H9 (cell line): ENCODE results near the gene LRRN4. TPM values are rescaled to one million over a fixed set of nuclear protein-coding genes. Genes with fewer than 3 reads are reported as not detected.

ENCODE experiments used
- DNase-seq: peaks from one replicate; pipeline ENCODE4 v3.0.0-alpha.2; 2017
- H2AFZ ChIP-seq: one replicate; pipeline ENCODE4 v1.6.1; 2013; ENCODE audit warnings: mild to moderate bottlenecking, low read length, control low read depth, moderate library complexity
- H2AK5ac ChIP-seq: 2 replicates; pipeline ENCODE4 v1.6.1; 2013; ENCODE audit warnings: low read length, control low read depth, mixed read lengths; ENCODE audit not compliant: insufficient read length
- H2BK120ac ChIP-seq: one replicate; pipeline ENCODE4 v1.6.1; 2013; ENCODE audit warnings: low read depth, mild to moderate bottlenecking, low read length, control low read depth, inconsistent platforms; ENCODE audit not compliant: poor library complexity, severe bottlenecking
- H2BK12ac ChIP-seq: 2 replicates; pipeline ENCODE4 v1.6.1; 2013; ENCODE audit warnings: low read length, control low read depth, mixed read lengths, low read depth; ENCODE audit not compliant: insufficient read length
- H2BK15ac ChIP-seq: 2 replicates; pipeline ENCODE4 v1.6.1; 2013; ENCODE audit warnings: low read depth, low read length, control low read depth
- H2BK20ac ChIP-seq: one replicate; pipeline ENCODE4 v1.6.1; 2013; ENCODE audit warnings: low read depth, mild to moderate bottlenecking, low read length, control low read depth, inconsistent platforms; ENCODE audit not compliant: poor library complexity, severe bottlenecking
- H2BK5ac ChIP-seq: 2 replicates; pipeline ENCODE4 v1.6.1; 2013; ENCODE audit warnings: low read length, control low read depth, mixed read lengths; ENCODE audit not compliant: insufficient read length
- H3K14ac ChIP-seq: 2 replicates; pipeline ENCODE4 v1.6.1; 2013; ENCODE audit warnings: low read length, control low read depth; ENCODE audit not compliant: insufficient read depth
- H3K18ac ChIP-seq: 2 replicates; pipeline ENCODE4 v1.6.1; 2013; ENCODE audit warnings: low read depth, mild to moderate bottlenecking, mixed read lengths, low read length, control low read depth; ENCODE audit not compliant: insufficient read length
- H3K23ac ChIP-seq: 2 replicates; pipeline ENCODE4 v1.6.1; 2013; ENCODE audit warnings: low read length, control low read depth, mixed read lengths, low read depth; ENCODE audit not compliant: insufficient read length
- H3K23me2 ChIP-seq: 2 replicates; pipeline ENCODE4 v1.6.1; 2013; ENCODE audit warnings: low read depth, mild to moderate bottlenecking, mixed read lengths, low read length, control low read depth; ENCODE audit not compliant: insufficient read length, poor library complexity, severe bottlenecking
- H3K27ac ChIP-seq: 2 replicates; pipeline ENCODE4 v1.5.1; 2013; ENCODE audit warnings: low read length, control low read depth, mixed read lengths, low read depth; ENCODE audit not compliant: insufficient read length
- H3K27me3 ChIP-seq: 2 replicates; pipeline ENCODE4 v1.6.1; 2013; ENCODE audit warnings: low read length, control low read depth, inconsistent platforms; ENCODE audit not compliant: insufficient read depth
- H3K4ac ChIP-seq: 2 replicates; pipeline ENCODE4 v1.6.1; 2013; ENCODE audit warnings: low read depth, mild to moderate bottlenecking, control low read depth, inconsistent platforms, low read length, moderate library complexity
- H3K4me1 ChIP-seq: 2 replicates; pipeline ENCODE4 v1.6.1; 2013; ENCODE audit warnings: low read length, control low read depth, inconsistent platforms; ENCODE audit not compliant: insufficient read depth
- H3K4me2 ChIP-seq: 2 replicates; pipeline ENCODE4 v1.6.1; 2013; ENCODE audit warnings: low read length, control low read depth, mixed read lengths; ENCODE audit not compliant: insufficient read length, insufficient read depth
- H3K56ac ChIP-seq: 2 replicates; pipeline ENCODE4 v1.6.1; 2013; ENCODE audit warnings: low read depth, mild to moderate bottlenecking, mixed read lengths, low read length, control low read depth; ENCODE audit not compliant: insufficient read length
- H3K79me1 ChIP-seq: 2 replicates; pipeline ENCODE4 v1.6.1; 2013; ENCODE audit warnings: low read depth, mild to moderate bottlenecking, moderate library complexity, low read length, control low read depth, inconsistent platforms; ENCODE audit not compliant: insufficient read depth, poor library complexity, severe bottlenecking
- H3K79me2 ChIP-seq: 2 replicates; pipeline ENCODE4 v1.6.1; 2013; ENCODE audit warnings: low read length, control low read depth, inconsistent platforms; ENCODE audit not compliant: insufficient read depth
- H3K9ac ChIP-seq: 2 replicates; pipeline ENCODE4 v1.6.1; 2013; ENCODE audit warnings: low read length, control low read depth, mixed read lengths; ENCODE audit not compliant: insufficient read length; ENCODE audit errors: extremely low read depth
- H3K9me3 ChIP-seq: one replicate; pipeline ENCODE4 v1.6.1; 2013; ENCODE audit warnings: low read depth, low read length, inconsistent platforms; ENCODE audit not compliant: control insufficient read depth
- H3T11ph ChIP-seq: one replicate; pipeline ENCODE4 v1.6.1; 2013; ENCODE audit warnings: mild to moderate bottlenecking, low read length, control low read depth, inconsistent platforms
- H4K20me1 ChIP-seq: one replicate; pipeline ENCODE4 v1.6.1; 2013; ENCODE audit not compliant: control insufficient read depth, insufficient read length, insufficient read depth
- H4K5ac ChIP-seq: 2 replicates; pipeline ENCODE4 v1.6.1; 2013; ENCODE audit warnings: low read depth, mild to moderate bottlenecking, mixed read lengths, low read length, control low read depth; ENCODE audit not compliant: insufficient read length
- H4K8ac ChIP-seq: replicated peaks from 2 replicates; pipeline ENCODE4 v1.6.1; 2013; ENCODE audit warnings: low read length, control low read depth, mixed read lengths, low read depth; ENCODE audit not compliant: insufficient read length
- H4K91ac ChIP-seq: 2 replicates; pipeline ENCODE4 v1.6.1; 2013; ENCODE audit warnings: low read depth, mild to moderate bottlenecking, moderate library complexity, mixed read lengths, low read length, control low read depth; ENCODE audit not compliant: insufficient read length
- H3K27ac Mint-ChIP-seq, 3 experiments: 2 replicates in 2 of 3; 3 replicates in 1 of 3; pipeline ENCODE4 v1.8.0; 2020 to 2021; ENCODE audit warnings: mixed read lengths in 3 of 3, mild to moderate bottlenecking in 1 of 3, moderate library complexity in 1 of 3
- H3K27me3 Mint-ChIP-seq: 2 replicates; pipeline ENCODE4 v1.8.0; 2021; ENCODE audit warnings: low read depth, mild to moderate bottlenecking, moderate library complexity, mixed read lengths
- H3K36me3 Mint-ChIP-seq, 3 experiments: 2 replicates in 2 of 3; 3 replicates in 1 of 3; pipeline ENCODE4 v1.8.0; 2020 to 2021; ENCODE audit warnings: low read depth in 3 of 3, mixed read lengths in 3 of 3; ENCODE audit not compliant: insufficient read depth in 1 of 3
- H3K4me1 Mint-ChIP-seq, 2 experiments: 2 replicates each; pipeline ENCODE4 v1.8.0; 2020; ENCODE audit warnings: mixed read lengths in 2 of 2
- H3K4me3 Mint-ChIP-seq, 2 experiments: 2 replicates in 1 of 2; 3 replicates in 1 of 2; pipeline ENCODE4 v1.8.0; 2020 to 2021; ENCODE audit warnings: mild to moderate bottlenecking in 2 of 2, mixed read lengths in 2 of 2, moderate library complexity in 1 of 2
- H3K9me3 Mint-ChIP-seq, 2 experiments: 2 replicates in 1 of 2; 3 replicates in 1 of 2; pipeline ENCODE4 v1.8.0; 2020; ENCODE audit warnings: mild to moderate bottlenecking in 2 of 2, mixed read lengths in 2 of 2, moderate library complexity in 1 of 2
- CTCF ChIP-seq: fragments of 200-600 bp; sonication (generic); conservative IDR thresholded peaks from 3 replicates; pipeline ENCODE4 v1.8.0; 2021; ENCODE audit warnings: antibody characterized with exemption, mild to moderate bottlenecking
- WGBS: extraction: QIAGEN DNeasy Blood & Tissue Kit; methylation state at CpG from one replicate; pipeline ENCODE4 v1.1.7; 2013; ENCODE audit warnings: missing lambda C conversion rate, low lambda C conversion rate, mixed read lengths; ENCODE audit not compliant: insufficient read length; ENCODE audit errors: extremely low coverage; 5-methylcytosine and 5-hydroxymethylcytosine counted together
- total RNA-seq: library from RNA; stranded (reverse); gene quantifications from 2 replicates; pipeline ENCODE4 v1.2.1, GENCODE V29; 2021

The LRRN4 gene
- total RNA-seq, 1 experiment from 2014 or later = 0.22 TPM

- peaks cover 39% of the 10 kb centered on the region for H3K27me3 Mint-ChIP-seq
- H3K23me2 ChIP-seq = no peaks in the 10 kb centered on the region
- H2BK12ac ChIP-seq = no peak overlapping the region
- H3K14ac ChIP-seq = no peak overlapping the region
- no peak overlapping the region for H3K4ac ChIP-seq
- H3K27me3 ChIP-seq = peaks cover 8% of the 10 kb centered on the region; the same call in 1 of the 2 replicates
- no peak overlapping the region for H2AK5ac ChIP-seq
- no peak for TF ChIP-seq CTCF
- no peak overlapping the region for H3K23ac ChIP-seq
- H4K20me1 ChIP-seq = no peaks in the 10 kb centered on the region
- no peak overlapping the region for H3K27ac Mint-ChIP-seq
- H3K4me1 Mint-ChIP-seq = peaks cover 17 to 23% of the 10 kb centered on the region in 2 experiments
- WGBS = no CpG with 5 or more reads among the region's 2 CpGs
- H3K79me2 ChIP-seq = no peaks in the 10 kb centered on the region
- no peaks in the 10 kb centered on the region for H3K9me3 Mint-ChIP-seq
- peaks cover 2% of the 10 kb centered on the region; the same call in 1 of the 2 replicates for H3K4me1 ChIP-seq
- no peak overlapping the region for H4K8ac ChIP-seq
- no peaks in the 10 kb centered on the region; a peak in 1 of 7 replicates for H3K36me3 Mint-ChIP-seq
- no peaks in the 10 kb centered on the region for H3K9me3 ChIP-seq
- no peak overlapping the region for H2AFZ ChIP-seq
- H3K56ac ChIP-seq = no peak overlapping the region
- no peak overlapping the region for H2BK120ac ChIP-seq
- H3K4me2 ChIP-seq = no peak overlapping the region
- H2BK20ac ChIP-seq = no peak overlapping the region
- H3T11ph ChIP-seq = no peak overlapping the region
- no peak overlapping the region for H3K9ac ChIP-seq
- H3K79me1 ChIP-seq = no peaks in the 10 kb centered on the region
- no peak overlapping the region for H4K91ac ChIP-seq
- H3K4me3 Mint-ChIP-seq = no peak overlapping the region
- DNase-seq = no peak
- no peak overlapping the region for H2BK15ac ChIP-seq
- no peak overlapping the region for H3K18ac ChIP-seq
- H4K5ac ChIP-seq = no peak overlapping the region
- no peak overlapping the region for H2BK5ac ChIP-seq
- H3K27ac ChIP-seq = no peak overlapping the region
Measured at GRCh38 chr20:6057691-6058090, 3.8 kb upstream of the LRRN4 start.
